GM12801 (cell line): ENCODE results near the gene CLC.

Experiments used
- TF ChIP-seq, protein P1 (sequence below): IDR thresholded peaks from one replicate; pipeline ENCODE4 v1.5.1; 2011; ENCODE audit warnings: control low read depth; ENCODE audit not compliant: insufficient read length; ENCODE audit errors: extremely low read depth

CLC gene

DNA sequence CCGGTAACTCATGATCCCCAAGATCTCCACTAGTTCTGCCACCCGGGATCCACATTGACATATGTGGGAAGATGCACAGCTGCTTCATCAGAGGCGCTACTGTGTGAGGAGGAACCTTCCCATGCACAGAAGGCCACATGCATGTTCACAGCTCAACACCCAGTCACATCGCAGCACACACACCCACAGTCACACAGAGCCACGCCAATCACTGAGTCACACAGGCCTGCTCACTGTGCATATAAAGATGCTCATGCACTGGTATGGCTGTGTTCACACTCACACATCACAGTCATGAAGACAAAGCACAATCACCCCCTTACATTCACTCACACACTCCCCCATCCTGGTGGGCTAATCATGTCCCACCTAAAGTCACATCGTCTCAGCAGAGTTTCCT, 9.8 kb downstream of the CLC start:
- TF ChIP-seq, protein P1, sequence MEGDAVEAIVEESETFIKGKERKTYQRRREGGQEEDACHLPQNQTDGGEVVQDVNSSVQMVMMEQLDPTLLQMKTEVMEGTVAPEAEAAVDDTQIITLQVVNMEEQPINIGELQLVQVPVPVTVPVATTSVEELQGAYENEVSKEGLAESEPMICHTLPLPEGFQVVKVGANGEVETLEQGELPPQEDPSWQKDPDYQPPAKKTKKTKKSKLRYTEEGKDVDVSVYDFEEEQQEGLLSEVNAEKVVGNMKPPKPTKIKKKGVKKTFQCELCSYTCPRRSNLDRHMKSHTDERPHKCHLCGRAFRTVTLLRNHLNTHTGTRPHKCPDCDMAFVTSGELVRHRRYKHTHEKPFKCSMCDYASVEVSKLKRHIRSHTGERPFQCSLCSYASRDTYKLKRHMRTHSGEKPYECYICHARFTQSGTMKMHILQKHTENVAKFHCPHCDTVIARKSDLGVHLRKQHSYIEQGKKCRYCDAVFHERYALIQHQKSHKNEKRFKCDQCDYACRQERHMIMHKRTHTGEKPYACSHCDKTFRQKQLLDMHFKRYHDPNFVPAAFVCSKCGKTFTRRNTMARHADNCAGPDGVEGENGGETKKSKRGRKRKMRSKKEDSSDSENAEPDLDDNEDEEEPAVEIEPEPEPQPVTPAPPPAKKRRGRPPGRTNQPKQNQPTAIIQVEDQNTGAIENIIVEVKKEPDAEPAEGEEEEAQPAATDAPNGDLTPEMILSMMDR: no peak

GRCh38 chr19:39727070-39727800, 10.6 kb downstream of the CLC start:
- TF ChIP-seq, protein P1: no peak

DNA sequence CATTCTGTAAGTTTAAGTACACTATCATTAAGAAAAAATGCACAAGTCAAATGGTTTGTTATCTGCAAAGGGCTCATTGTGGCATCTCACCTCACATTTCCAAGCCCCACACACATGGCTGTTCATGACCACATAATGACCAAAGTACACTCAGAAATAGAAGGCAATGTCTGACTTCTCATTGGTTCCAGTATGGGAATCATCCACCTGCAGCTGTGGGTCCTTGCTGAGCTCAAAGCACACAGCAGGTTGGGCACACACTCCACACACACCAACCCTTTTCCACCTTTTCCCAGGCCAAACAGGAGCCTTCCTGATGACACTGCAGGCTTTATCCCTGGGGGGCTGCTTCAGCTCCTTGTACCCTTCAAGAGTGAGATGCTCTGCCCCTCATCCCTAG, 11.8 kb downstream of the CLC start:
- TF ChIP-seq, protein P1: no peak

DNA sequence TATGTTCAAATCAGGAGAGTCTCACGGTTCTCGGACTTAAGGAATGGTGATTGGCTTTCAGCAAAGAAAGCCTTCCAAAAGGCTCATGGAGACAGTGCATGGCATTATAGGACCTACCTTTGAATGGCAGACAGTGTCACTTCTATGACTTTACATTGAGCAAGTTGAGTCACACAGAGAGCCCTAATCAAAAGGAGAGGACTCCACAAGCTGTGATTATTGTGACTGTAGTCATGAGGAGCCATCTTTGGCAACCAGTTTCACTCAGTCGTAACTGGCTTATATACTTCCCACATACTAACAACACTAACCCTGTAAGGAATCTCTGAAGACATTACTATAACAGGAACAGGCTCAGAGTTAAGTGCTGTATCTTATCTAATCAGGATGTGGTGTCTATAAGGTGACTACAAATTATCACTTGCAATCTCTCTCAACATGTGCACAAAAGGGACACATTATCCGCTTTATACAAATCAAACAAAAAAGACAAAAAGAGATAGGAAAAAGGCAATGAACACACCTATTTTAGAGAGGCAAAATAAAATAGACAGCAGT, 27.4 kb downstream of the CLC start:
- TF ChIP-seq, protein P1: no peak

DNA sequence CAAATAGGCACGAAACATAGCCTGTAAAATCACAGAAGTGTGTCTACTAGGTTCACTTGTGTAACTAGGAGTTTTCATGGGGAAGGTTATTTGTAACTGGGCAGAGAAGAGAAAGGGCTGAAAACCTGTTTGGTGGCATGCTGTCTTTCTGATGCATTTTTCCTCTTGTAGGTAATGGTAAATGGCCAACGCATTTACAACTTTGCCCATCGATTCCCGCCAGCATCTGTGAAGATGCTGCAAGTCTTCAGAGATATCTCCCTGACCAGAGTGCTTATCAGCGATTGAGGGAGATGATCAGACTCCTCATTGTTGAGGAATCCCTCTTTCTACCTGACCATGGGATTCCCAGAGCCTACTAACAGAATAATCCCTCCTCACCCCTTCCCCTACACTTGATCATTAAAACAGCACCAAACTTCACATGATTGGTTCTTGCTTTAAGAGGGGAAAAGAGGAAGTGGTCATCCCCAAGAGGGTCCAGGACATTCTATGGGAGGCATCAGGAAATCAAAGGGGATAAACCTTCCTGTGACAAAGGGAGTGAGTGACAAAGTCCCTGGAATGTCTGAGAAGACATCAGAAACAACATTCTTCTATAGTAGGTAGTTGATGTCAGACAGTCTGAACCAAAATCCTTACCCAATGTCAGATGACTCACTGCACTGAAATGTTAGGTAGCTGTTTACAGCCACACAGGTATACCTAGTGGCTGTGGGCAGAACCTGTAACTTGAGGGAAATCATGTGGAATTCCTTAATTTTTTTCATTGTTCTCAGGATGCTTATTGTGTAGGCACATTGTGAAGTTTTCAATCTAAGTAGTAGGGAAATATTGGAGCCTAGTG, 28.6 kb downstream of the CLC start:
- TF ChIP-seq, protein P1: no peak

- TF ChIP-seq, protein P1: no peak
Observed at GRCh38 chr19:39708594-39708993, 29.2 kb downstream of the CLC start.

DNA sequence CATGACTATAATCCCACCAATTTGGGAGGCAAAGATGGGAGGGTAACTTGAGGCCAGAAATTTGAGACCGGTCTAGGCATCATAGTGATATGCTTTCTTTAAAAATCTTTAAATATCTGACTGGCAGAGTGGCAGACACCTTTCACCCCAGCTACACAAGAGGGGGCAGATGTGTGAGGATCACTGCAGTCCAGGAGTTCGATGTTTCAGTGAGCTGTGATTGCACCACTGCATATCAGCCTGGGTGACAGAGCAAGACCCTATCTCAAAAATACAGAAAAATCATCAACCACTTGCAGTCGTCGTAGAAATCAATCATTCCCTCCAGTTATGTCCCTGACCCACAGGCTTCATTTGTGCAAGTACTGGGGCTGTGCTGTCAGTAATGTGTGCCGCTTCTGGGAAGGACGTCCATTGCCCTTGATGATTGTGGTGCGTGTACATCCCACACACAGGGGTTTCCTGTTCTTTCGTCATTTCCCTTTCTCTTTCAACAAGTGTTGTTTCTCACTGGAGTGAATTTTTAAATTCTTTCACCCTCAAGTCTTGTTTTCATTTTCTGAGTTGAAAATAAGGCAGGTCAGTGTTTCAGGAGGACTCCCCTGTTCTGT, 32.1 kb downstream of the CLC start:
- TF ChIP-seq, protein P1: no peak
